Measurements from ENCODE around the gene IDH3A. TPM values are rescaled to one million over a fixed set of nuclear protein-coding genes. Genes with fewer than 3 reads are reported as not detected.

Gene IDH3A
- total and polyA plus RNA-seq, 5 donors from 2014 or later: 38.2 to 62.1 (median 50.9) TPM

DNA sequence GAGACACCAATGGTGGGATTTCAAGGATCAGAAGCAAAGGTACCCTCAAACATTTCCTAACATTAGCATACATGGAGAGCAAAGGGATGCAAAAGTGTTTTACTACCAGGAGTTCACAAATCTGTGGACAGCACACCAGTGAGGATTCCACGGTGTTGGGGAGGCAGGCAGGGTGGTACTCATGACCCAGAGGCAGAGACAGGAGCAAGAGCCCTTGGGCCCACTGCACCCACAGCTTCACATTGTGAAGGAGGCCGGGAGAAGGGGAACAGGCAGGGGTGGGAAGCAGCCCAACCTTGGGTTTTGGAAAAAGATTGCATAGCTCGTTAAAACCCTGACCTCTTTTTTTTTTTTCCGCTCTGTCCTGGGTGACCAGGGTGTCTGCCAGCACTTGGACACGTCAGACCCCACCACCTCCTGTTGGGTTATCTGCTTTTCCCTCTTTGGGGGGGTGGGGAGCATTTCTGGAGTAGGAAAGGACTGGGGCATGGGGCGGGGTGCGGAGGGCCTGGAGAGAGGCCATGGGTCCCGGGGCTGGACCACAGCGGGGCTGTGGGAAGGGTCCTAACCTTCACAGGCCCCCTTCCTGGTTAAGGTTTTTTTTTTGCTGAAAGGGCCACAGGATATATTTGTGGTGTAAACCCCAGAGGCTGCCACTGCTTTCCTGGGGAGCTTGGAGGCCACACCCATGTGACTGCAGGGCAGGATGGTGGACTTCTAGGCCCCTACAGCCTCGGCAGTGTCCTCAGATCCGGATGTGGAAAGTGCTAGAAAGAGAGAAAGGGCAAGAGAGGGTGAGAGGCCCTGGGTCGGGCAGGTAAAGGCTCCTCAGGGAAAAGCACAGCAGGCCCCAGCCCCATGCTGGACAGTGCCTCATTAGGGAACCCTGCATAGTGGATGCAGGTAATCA is 44.3 kb upstream of the IDH3A start:
- Mint-ChIP-seq H3K9me3 (no peaks in the 10 kb centered on the region), H3K27ac (peak overlapping the region; percentile 90 to 95 (median 94)), H3K27me3 (peaks cover 6% of the 10 kb centered on the region), H3K4me1 (peaks cover 4 to 46% (median 31%) of the 10 kb centered on the region in 4 donors), H3K4me3 (peak overlapping the region in 3 of 4 donors; percentile 4 to 60 (median 16)), H3K36me3 (no peaks in the 10 kb centered on the region)
- Histone ChIP-seq H3K4me3 (ENCODE audit: low read depth, low read length) (no peak overlapping the region), H3K36me3 (ENCODE audit: control insufficient read depth, insufficient read depth, low read length) (no peaks in the 10 kb centered on the region), H3K9me3 (ENCODE audit: control insufficient read depth in 2 of 2, low read length in 2 of 2) (no peaks in the 10 kb centered on the region), H3K27ac (ENCODE audit: insufficient read depth, low read length, poor library complexity, severe bottlenecking) (no peak overlapping the region), H3K4me1 (ENCODE audit: control insufficient read depth, insufficient read depth, low read length, poor library complexity, severe bottlenecking) (peaks cover 39% of the 10 kb centered on the region), H3K27me3 (ENCODE audit: control insufficient read depth, insufficient read depth, low read length) (no peaks in the 10 kb centered on the region)
- DNase-seq: peak in 1 of 3 donors; percentile 60
- no peak for ATAC-seq (ENCODE audit: low read depth in 2 of 2)

DNA sequence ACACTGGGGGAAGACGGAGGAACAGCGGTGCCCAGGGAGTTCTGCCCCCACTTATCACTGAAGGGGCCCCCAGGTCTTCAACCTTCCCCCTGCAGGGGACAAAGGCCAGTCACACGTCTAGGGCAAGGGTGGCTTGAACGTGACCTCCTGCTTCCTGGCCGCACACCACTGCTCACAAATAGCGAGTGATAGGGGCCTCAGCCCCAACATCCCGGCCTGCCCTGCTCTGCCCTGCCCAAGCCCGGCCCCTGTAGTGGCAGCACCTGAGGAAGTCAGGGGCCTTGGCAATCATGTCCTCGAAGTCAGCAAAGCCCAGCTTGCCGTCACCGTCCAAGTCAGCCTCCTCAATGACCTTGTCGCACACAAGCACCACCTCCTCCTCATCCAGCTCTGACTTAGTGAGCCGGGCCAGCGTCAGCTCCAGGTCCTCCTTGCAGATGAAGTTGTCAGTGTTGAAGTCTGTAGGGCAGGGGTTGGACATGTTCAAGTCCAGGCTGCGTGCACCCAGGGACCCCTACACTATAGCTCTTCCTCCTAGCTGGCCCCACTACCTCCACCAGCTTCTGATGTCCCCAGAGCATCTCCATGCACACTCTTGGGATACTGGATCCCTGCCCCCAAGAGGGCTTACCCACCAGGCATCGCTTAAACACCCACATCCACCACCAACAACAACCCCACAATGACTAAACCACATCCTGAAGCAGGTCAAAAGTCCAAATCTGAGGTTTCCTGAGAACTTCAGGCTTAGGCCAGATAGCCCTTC is 43.5 kb upstream of the IDH3A start:
- no peaks in the 10 kb centered on the region for H3K9me3 Mint-ChIP-seq
- peak overlapping the region; percentile 90 to 95 (median 94) for H3K27ac Mint-ChIP-seq
- DNase-seq: peak in 1 of 3 donors; percentile 70
- H3K4me1 Mint-ChIP-seq: peaks cover 4 to 46% (median 31%) of the 10 kb centered on the region in 4 donors
- no peaks in the 10 kb centered on the region for H3K36me3 Mint-ChIP-seq
- no peaks in the 10 kb centered on the region for H3K27me3 ChIP-seq (ENCODE audit: control insufficient read depth, insufficient read depth, low read length)
- no peak overlapping the region for H3K27ac ChIP-seq (ENCODE audit: insufficient read depth, low read length, poor library complexity, severe bottlenecking)
- no peaks in the 10 kb centered on the region for H3K9me3 ChIP-seq (ENCODE audit: control insufficient read depth in 2 of 2, low read length in 2 of 2)
- no peak overlapping the region for H3K4me3 ChIP-seq (ENCODE audit: low read depth, low read length)
- peaks cover 6% of the 10 kb centered on the region for H3K27me3 Mint-ChIP-seq
- peaks cover 39% of the 10 kb centered on the region for H3K4me1 ChIP-seq (ENCODE audit: control insufficient read depth, insufficient read depth, low read length, poor library complexity, severe bottlenecking)
- no peak for ATAC-seq (ENCODE audit: low read depth in 2 of 2)
- no peaks in the 10 kb centered on the region for H3K36me3 ChIP-seq (ENCODE audit: control insufficient read depth, insufficient read depth, low read length)
- H3K4me3 Mint-ChIP-seq: peak overlapping the region in 3 of 4 donors; percentile 8 to 68 (median 41)

DNA sequence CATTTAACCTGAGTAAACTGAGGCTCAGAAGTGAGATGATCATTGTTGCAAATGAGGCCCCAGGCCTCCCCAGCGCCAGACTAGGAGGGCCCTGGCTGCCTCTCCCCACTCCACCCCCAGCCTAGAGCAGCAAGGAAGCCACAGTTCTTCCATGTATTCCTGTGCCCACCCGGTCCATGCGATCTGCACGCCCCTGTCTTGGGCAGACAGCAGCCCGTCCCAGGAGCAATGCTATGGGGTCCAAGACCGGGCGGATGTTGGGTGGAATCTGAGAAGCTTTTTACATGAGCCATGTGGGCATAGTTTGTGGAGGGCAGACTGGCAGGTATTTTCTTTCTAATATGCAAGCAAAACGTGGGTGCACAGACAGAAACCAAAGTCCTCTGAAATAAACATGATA is 41.7 kb upstream of the IDH3A start:
- H3K36me3 Mint-ChIP-seq: no peaks in the 10 kb centered on the region
- H3K9me3 Mint-ChIP-seq: no peaks in the 10 kb centered on the region
- H3K4me1 Mint-ChIP-seq: peaks cover 4 to 44% (median 31%) of the 10 kb centered on the region in 4 donors
- Histone ChIP-seq H3K4me1 (ENCODE audit: control insufficient read depth, insufficient read depth, low read length, poor library complexity, severe bottlenecking) (peaks cover 38% of the 10 kb centered on the region), H3K27me3 (ENCODE audit: control insufficient read depth, insufficient read depth, low read length) (no peaks in the 10 kb centered on the region), H3K4me3 (ENCODE audit: low read depth, low read length) (no peak overlapping the region), H3K36me3 (ENCODE audit: control insufficient read depth, insufficient read depth, low read length) (no peaks in the 10 kb centered on the region), H3K27ac (ENCODE audit: insufficient read depth, low read length, poor library complexity, severe bottlenecking) (no peak overlapping the region), H3K9me3 (ENCODE audit: control insufficient read depth in 2 of 2, low read length in 2 of 2) (no peaks in the 10 kb centered on the region)
- no peak overlapping the region for H3K27ac Mint-ChIP-seq
- peaks cover 6% of the 10 kb centered on the region for H3K27me3 Mint-ChIP-seq
- DNase-seq (peak in 1 of 3 donors; percentile 45), ATAC-seq (ENCODE audit: low read depth in 2 of 2) (no peak)
- H3K4me3 Mint-ChIP-seq: no peak overlapping the region

DNA sequence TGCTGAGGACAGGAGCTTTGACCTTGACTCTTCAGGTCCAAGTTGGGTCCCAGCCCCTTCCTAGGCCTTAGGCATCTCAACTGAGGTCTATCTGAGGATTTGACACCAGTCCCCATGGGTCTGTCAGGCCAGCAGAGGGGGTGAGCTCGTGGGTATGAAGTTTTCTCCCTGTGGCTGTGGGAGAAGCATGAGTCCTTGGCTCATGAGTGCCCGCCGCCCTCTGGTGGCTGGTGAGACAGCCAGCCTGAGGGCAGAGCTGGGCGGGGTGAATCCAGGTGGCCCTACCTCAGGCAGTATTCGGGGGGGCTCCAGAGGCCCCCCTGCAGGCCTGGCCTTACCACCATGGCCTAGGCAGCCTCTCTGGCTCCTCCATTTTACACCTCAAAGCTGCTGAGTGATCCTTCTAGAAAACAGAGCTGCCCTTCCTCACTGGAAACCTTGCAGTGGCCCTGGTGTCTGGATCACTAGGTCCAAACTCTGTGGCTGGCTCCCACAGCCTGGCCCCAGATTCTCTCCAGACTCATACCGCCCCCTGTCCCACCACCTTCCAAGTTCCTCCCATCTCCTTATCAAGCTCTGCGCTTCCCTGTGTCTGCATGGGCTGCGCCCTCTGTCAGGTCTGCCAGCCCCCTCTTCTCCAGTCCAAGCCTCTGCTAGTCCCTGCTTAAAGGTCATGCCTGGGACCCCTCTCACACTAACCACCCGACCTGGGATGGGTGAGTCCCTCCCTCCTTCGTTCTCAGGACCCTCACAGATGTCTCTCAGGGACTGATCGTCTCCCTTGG is 40.7 kb upstream of the IDH3A start:
- ATAC-seq (ENCODE audit: low read depth in 2 of 2): peak; percentile 73 to 78
- Histone ChIP-seq H3K4me3 (ENCODE audit: low read depth, low read length) (no peak overlapping the region), H3K9me3 (ENCODE audit: control insufficient read depth in 2 of 2, low read length in 2 of 2) (no peaks in the 10 kb centered on the region), H3K27ac (ENCODE audit: insufficient read depth, low read length, poor library complexity, severe bottlenecking) (no peak overlapping the region), H3K4me1 (ENCODE audit: control insufficient read depth, insufficient read depth, low read length, poor library complexity, severe bottlenecking) (peaks cover 28% of the 10 kb centered on the region), H3K36me3 (ENCODE audit: control insufficient read depth, insufficient read depth, low read length) (no peaks in the 10 kb centered on the region), H3K27me3 (ENCODE audit: control insufficient read depth, insufficient read depth, low read length) (no peaks in the 10 kb centered on the region)
- H3K9me3 Mint-ChIP-seq: no peaks in the 10 kb centered on the region
- H3K36me3 Mint-ChIP-seq: no peaks in the 10 kb centered on the region
- H3K4me1 Mint-ChIP-seq: peaks cover 4 to 37% (median 28%) of the 10 kb centered on the region in 4 donors
- peak overlapping the region in 1 of 3 donors; percentile 66 for H3K27ac Mint-ChIP-seq
- H3K27me3 Mint-ChIP-seq: peaks cover 6% of the 10 kb centered on the region
- H3K4me3 Mint-ChIP-seq: peak overlapping the region in 2 of 4 donors; percentile 12 to 41
- DNase-seq: peak; percentile 73 to 92 (median 82)

DNA sequence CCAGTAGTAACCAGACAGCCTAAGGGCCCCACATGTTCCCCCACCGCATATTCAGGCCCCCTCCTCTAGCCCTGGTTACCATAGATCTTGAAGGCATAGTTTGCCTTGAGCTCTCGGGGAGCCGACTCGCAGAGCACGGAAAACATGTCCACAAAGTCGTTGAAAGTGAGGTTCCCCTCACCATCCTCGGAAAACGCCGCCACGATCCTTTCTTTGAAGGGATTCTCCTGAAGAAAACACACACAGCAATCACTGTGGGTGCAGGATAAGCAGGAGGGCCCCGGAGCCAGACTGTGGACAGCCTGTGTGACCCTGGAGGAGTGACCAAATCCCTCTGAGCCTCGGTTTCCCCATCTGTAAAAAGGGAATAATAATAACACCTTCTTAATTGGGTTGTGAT is 40.0 kb upstream of the IDH3A start:
- H3K4me1 ChIP-seq (ENCODE audit: control insufficient read depth, insufficient read depth, low read length, poor library complexity, severe bottlenecking): peaks cover 22% of the 10 kb centered on the region
- no peaks in the 10 kb centered on the region for H3K27me3 ChIP-seq (ENCODE audit: control insufficient read depth, insufficient read depth, low read length)
- no peak overlapping the region for H3K27ac ChIP-seq (ENCODE audit: insufficient read depth, low read length, poor library complexity, severe bottlenecking)
- Mint-ChIP-seq H3K4me1 (peaks cover 4 to 31% (median 22%) of the 10 kb centered on the region in 4 donors), H3K27ac (no peak overlapping the region), H3K4me3 (no peak overlapping the region), H3K27me3 (peaks cover 6% of the 10 kb centered on the region), H3K9me3 (no peaks in the 10 kb centered on the region), H3K36me3 (no peaks in the 10 kb centered on the region)
- no peaks in the 10 kb centered on the region for H3K36me3 ChIP-seq (ENCODE audit: control insufficient read depth, insufficient read depth, low read length)
- ATAC-seq (ENCODE audit: low read depth in 2 of 2) (no peak), DNase-seq (no peak)
- no peaks in the 10 kb centered on the region for H3K9me3 ChIP-seq (ENCODE audit: control insufficient read depth in 2 of 2, low read length in 2 of 2)
- no peak overlapping the region for H3K4me3 ChIP-seq (ENCODE audit: low read depth, low read length)

DNA sequence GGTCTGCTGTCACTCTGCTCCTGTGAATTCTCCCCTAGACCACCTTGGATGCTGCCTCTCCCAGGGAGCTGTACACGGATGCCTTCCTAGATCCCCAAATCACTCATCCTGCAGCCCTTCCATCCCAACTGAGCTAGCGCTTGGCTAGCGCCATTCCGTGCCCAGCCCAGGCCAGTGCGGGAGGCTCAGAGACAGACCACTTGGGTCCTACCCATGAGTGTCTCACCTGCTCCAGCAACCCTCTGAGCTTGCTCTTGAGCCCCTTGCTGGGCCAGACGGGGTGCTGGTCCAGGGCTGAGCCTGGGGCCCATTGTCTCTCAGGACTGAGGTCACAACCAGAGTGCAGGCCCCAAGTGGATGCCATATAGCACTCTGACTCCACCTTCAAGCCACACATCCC is 39.1 kb upstream of the IDH3A start:
- no peak for ATAC-seq (ENCODE audit: low read depth in 2 of 2)
- DNase-seq: no peak
- no peak overlapping the region for H3K4me3 Mint-ChIP-seq
- H3K9me3 Mint-ChIP-seq: no peaks in the 10 kb centered on the region
- H3K27me3 Mint-ChIP-seq: peaks cover 6% of the 10 kb centered on the region
- Histone ChIP-seq H3K36me3 (ENCODE audit: control insufficient read depth, insufficient read depth, low read length) (no peaks in the 10 kb centered on the region), H3K27ac (ENCODE audit: insufficient read depth, low read length, poor library complexity, severe bottlenecking) (no peak overlapping the region), H3K9me3 (ENCODE audit: control insufficient read depth in 2 of 2, low read length in 2 of 2) (no peaks in the 10 kb centered on the region), H3K27me3 (ENCODE audit: control insufficient read depth, insufficient read depth, low read length) (no peaks in the 10 kb centered on the region), H3K4me3 (ENCODE audit: low read depth, low read length) (no peak overlapping the region), H3K4me1 (ENCODE audit: control insufficient read depth, insufficient read depth, low read length, poor library complexity, severe bottlenecking) (peaks cover 12% of the 10 kb centered on the region)
- peaks cover 4 to 21% (median 13%) of the 10 kb centered on the region in 4 donors for H3K4me1 Mint-ChIP-seq
- H3K36me3 Mint-ChIP-seq: no peaks in the 10 kb centered on the region
- peak overlapping the region in 1 of 3 donors; percentile 82 for H3K27ac Mint-ChIP-seq

DNA sequence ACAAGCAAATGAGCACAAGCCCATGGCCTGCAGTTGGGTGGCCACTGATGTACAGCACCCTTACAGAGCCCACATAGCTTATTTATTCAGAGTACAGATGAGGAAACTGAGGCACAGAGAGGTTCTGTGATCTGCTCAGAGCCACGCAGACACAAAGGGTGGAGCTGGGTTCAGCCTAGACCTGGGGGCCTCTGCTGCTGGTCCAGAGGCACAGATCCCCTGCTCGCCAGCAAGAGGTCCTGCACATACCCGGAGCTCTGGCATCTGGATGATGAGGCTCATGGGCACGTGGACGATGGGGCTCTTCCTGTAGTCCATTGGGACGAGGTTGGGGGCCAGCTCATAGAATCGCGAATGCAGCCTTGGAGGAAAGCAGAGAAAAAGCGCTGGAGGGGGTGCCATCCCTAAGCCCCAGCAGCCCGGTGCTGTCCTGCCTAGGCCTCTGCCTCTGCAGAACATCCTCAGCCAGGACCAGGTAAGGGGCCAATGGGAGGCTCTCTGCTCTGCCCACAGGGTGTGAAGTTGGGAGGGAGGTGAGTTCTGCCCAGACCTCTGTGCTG is 38.2 kb upstream of the IDH3A start:
- no peak for ATAC-seq (ENCODE audit: low read depth in 2 of 2)
- H3K4me1 Mint-ChIP-seq: peaks cover 1 to 12% (median 6%) of the 10 kb centered on the region in 4 donors
- peaks cover 6% of the 10 kb centered on the region for H3K27me3 Mint-ChIP-seq
- Histone ChIP-seq H3K36me3 (ENCODE audit: control insufficient read depth, insufficient read depth, low read length) (no peaks in the 10 kb centered on the region), H3K4me1 (ENCODE audit: control insufficient read depth, insufficient read depth, low read length, poor library complexity, severe bottlenecking) (peaks cover 3% of the 10 kb centered on the region), H3K4me3 (ENCODE audit: low read depth, low read length) (no peak overlapping the region), H3K27ac (ENCODE audit: insufficient read depth, low read length, poor library complexity, severe bottlenecking) (no peak overlapping the region), H3K27me3 (ENCODE audit: control insufficient read depth, insufficient read depth, low read length) (peaks cover 2% of the 10 kb centered on the region), H3K9me3 (ENCODE audit: control insufficient read depth in 2 of 2, low read length in 2 of 2) (no peaks in the 10 kb centered on the region)
- H3K36me3 Mint-ChIP-seq: no peaks in the 10 kb centered on the region
- no peak overlapping the region for H3K27ac Mint-ChIP-seq
- no peak overlapping the region for H3K4me3 Mint-ChIP-seq
- DNase-seq: no peak
- no peaks in the 10 kb centered on the region for H3K9me3 Mint-ChIP-seq
